GM21360 (cell line): ENCODE measurements around the gene PRR35.
"Not testable (repeated sequence)": the region's sequence is repeated elsewhere in the genome, so short reads cannot be mapped to it uniquely, and the experiment has no call there.

Experiments used
- ATAC-seq: cut with Tn5 transposase; IDR thresholded peaks from one replicate; pipeline ENCODE4 v1.9.1; 2021; ENCODE audit warnings: mild to moderate bottlenecking, moderate library complexity; ENCODE audit not compliant: unreplicated experiment

The PRR35 gene

GRCh38 chr16:591892-592517, 31.8 kb downstream of the PRR35 start:
- ATAC-seq: no peak

DNA sequence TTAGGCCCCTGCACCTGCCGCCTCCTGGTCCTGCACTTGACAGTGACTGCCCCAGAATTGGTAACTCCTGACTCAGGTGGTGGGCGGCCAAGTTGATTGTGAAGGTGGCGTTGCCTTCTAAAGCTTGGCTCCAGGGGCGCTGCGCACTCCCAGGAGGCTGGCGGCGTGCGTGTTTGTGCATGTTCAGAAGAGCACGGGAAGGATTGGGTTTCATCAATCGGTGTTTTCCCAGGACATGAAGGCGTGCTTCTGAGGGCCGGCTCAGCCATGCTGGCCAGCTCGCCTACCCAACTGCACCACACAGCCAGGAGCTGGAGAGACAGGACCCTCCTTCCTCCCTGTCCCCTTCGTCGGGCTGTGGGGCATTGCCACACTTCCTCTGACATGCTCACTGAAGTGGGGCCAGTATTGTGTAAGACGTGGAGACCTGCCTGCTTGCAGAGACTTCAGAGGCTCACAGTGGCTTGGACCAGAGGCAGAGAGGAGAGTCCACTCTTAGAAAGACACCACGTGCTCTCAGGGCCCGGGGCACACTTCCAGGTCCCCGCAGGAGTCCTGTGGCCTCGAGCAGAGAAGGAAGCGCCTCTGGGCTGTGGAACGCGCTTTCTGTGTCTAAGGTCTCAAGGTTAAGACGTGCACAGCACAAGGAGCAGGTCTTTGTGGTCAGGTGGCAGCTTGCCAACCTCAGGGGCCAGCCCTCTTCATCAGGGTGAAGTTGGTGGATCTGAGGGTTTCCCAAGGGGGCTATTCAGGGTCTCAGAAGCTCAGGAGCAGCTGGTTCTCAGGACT, 32.5 kb downstream of the PRR35 start:
- no peak for ATAC-seq

DNA sequence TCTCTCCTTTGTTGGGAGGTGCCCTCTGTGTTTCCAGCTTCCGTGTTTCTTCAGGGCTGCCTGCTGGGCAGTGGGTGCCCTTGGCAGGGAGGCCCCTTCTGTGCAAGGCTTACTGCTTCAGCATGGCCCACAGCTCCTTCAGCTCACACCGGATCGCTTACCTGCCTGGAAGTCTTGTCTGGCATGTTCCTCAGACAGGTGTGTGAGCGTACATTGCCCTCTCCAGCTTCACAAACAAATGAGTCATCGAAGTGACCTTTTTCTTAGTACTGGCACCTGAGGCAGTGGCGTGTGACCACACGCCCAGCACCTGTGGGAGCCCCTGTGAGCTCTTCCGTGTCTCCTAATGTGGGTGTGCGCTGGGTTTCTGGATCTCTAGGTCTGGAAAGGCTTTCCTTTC, 33.2 kb downstream of the PRR35 start:
- no peak for ATAC-seq

DNA sequence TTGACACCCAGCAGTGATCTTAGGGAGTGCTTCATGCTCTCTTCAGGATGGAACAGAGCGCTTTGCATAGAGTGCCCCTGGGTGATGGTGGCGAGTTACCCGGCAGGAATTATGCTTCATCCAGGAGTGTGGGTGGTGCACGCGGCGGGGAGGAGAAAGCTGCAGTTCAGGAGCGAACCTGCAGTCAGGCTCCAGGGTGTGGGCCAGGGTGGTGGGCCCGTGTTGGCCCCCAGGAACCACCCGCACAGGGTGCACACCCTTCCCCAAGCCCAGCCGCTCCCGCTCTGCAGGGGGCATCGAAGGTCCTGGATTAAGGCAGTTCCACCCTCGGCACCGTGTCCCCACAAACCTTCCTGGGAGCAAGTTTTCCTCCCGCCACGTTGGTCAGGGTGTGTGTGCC, 33.6 kb downstream of the PRR35 start:
- no peak for ATAC-seq

DNA sequence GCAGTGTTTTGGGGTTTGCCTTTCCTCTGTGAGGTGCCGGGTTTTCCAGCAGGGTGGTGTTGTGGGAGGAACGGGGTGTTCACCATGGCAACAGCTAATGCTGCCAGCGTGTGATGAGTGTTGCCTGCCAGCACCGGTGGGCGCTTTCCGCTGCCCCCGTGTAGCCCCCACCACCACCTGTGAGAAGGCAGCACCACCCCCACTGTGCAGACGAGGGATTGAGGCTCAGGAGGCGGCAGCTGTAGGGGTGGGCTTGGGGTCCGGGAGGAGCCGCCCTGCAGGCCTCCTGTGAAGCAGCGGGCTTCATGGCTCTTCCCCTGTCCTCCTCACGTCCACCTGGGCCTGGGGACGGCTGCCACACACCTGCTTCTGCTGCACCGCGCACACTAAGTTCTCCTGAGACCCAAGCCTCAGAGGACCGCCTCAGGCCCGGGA, 34.9 kb downstream of the PRR35 start:
- ATAC-seq: no peak

DNA sequence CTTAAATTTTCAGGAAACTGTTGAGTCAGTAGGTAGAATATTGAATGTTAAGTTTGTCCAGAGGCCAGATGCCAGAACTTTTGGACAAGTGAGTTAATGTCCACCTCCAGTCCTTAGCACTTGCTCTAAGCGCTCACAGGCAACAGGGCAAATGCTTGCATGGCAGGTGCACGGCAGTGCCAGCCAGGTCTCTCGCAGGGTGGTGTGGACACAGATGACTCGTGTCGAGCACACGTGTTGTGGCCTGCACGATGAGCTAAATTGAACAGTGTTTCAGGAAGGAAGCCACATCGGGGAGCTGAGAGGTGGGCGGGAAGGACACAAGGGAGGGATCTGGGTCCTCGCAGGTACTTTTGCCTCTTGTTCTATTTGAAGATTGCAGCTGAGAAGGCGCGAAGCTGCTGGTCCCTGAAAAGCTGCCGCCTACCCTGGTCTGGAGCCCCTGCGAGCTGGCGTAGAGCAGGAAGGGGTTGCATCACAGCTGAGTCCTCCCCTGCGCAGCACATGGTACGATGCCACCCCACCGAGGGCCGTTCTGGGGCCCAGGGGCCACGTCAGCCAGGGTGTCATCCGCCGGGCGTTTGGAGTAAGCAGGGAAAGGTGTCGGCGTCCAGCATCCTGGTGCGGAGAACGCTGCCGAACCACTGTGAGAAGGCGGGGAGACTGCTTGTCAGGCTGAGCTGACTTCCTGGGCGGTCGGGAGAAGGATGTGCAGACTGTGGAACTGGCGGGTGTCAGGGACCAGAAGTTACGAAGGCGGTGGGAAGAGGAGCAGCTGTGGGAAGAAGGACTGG, 35.9 kb downstream of the PRR35 start:
- ATAC-seq: no peak

- no peak for ATAC-seq
These were observed 36.5 kb downstream of the PRR35 start for GRCh38 chr16:596736-597060.

DNA sequence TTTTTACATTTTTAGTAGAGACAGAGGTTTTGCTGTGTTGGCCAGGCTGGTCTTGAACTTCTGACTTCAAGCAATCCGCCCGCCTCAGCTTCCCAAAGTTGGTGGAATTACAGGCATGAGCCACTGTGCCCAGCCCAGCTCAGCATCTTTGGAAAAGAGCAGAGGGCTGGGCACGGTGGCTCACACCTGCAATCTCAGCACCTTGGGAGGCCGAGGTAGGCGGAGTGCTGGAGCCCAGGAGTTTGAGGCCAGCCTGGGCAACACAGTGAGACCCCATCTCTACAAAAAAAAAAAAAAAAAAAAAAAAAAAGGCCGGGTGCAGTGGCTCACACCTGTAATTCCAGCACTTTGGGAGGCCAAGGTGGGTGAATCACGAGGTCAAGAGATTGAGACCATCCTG, 37.5 kb downstream of the PRR35 start:
- not testable (repeated sequence) for ATAC-seq

DNA sequence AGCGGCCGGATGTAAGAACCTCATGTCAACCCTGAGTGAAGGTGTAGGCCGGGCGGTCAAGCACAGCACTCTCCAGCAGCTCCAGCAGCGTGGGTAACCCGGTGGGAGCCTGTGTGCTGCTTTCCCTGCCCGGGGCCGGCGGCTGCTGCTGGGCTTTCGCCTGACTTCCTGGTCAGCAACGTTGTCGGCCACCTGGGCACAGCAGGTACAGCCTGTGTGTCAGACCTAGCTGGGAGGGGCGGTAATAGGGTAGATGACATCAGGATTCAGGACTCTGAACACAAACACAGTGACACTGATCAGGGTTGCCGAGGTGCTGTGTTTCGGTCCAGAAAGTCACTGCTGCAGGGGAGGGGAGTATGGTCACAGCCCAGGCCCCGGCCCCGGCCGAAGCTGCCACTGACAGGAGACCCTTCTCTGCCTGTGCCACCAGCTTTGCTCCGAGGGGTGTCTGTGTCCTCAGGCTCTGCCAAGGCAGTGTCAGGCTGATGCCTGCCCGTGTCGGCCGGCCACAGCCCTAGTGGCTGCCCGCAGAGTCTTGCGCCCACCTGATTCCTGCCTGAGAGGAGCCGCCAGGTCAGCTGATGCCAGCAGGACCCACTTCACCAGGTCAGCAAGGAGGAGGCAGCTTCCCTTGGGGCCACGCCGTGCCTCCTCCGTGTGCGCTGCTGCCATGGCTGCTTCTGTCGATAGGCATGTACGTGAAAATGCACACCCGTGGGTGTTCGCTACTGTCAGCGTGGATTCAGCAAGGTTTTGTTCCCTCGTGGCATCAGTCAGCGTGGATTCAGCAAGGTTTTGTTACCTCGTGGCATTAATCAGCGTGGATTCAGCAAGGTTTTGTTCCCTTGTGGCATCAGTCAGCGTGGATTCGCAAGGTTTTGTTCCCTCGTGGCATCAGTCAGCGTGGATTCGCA, 38.9 kb downstream of the PRR35 start:
- ATAC-seq: no peak

GRCh38 chr16:600781-601180, 40.6 kb downstream of the PRR35 start:
- no peak for ATAC-seq

GRCh38 chr16:603933-604332, 43.7 kb downstream of the PRR35 start:
- ATAC-seq: no peak

GRCh38 chr16:606656-607307, 46.6 kb downstream of the PRR35 start:
- ATAC-seq: no peak

GRCh38 chr16:608019-608418, 47.8 kb downstream of the PRR35 start:
- ATAC-seq: no peak

- no peak for ATAC-seq
These were observed 49.1 kb downstream of the PRR35 start for GRCh38 chr16:609316-609715.

- ATAC-seq: no peak
These were observed 49.8 kb downstream of the PRR35 start for GRCh38 chr16:609984-610383.

DNA sequence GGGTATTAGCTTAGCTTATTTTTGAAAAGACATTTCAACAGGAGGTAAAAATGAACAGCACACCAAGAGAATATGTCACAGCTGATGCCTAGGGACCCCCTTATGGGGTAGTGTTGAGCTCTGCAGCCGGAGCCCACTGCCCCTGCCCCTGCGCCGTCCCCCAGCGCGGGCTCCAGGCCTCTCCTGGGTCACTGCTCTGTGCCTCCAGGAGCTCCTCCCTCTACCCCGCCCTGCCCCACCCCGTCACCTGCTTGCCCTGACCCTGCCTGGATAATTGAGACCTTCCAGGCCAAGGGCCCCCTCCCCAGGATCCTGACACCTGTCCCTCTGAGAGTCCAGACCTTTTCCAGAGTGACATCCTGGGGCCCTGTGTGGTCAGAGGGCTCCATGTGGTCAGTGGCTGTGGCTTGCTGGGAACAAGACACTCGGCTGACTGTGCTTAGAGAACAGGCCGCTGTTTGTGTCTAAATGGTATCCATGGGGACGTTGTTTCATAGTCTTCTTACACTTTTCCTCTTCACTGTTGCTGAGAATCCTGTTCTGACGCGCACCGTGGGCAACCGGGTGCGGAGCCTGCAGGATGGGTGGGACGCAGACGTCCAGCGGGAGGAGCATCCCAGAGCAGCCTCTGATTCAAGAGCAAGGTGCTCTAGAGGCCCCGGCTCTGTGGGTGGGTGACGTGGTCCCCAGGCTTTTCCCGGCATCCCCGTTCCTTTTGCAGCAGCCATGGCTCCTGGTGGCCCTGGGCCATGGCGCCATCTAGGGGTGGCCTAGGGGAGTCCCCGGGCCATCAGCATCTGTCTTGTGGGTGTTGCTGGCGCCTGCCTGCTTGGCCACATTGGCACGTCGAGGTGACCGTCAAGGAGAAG, 50.6 kb downstream of the PRR35 start:
- ATAC-seq: no peak

- no peak for ATAC-seq
These were observed 54.9 kb downstream of the PRR35 start for GRCh38 chr16:615122-615521.
